HG03064 (cell line): ENCODE results near the gene CEP192.
"Not testable (repeated sequence)": the region's sequence is repeated elsewhere in the genome, so short reads cannot be mapped to it uniquely, and the experiment has no call there.

ENCODE experiments used
- ATAC-seq: cut with Tn5 transposase; IDR thresholded peaks from one replicate; pipeline ENCODE4 v1.9.1; 2021; ENCODE audit warnings: low read depth; ENCODE audit not compliant: unreplicated experiment

CEP192 gene

DNA sequence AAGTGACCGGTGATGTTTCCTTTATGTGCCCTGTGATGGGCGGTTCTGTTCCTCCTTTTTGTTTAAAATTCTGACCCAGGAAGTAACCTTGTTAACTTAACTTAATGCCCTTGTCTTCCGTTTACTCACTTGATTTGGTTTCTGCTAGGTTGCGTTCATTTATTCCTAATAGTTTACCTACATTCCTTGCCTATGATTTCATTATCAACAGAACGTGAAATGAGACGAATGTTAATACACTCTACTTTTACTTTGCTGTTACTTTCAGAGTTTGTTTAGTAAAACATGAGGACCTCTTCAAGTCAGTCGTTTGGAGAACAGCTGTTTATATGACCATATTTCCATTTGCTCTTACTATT lies 638 bp downstream of the CEP192 start:
- ATAC-seq: no peak

DNA sequence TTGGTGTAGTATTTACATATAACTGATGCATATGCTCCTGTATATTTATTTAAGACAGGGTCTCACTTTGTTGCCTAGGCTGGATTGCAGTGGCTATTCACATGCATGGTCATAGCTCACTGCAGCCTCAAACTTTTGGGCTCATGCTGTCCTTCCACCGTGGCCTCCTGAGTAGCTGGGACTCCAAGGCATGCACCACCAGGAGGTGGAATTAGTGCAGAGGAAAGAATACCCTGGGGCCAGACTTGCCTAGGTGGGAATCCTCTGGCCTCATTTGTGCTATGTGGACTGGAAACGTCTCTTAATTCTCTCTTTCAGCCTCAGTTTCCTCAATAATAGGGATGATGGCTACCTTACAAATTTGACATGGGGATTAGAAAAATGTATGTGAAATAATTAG lies 2.3 kb downstream of the CEP192 start:
- ATAC-seq: no peak

DNA sequence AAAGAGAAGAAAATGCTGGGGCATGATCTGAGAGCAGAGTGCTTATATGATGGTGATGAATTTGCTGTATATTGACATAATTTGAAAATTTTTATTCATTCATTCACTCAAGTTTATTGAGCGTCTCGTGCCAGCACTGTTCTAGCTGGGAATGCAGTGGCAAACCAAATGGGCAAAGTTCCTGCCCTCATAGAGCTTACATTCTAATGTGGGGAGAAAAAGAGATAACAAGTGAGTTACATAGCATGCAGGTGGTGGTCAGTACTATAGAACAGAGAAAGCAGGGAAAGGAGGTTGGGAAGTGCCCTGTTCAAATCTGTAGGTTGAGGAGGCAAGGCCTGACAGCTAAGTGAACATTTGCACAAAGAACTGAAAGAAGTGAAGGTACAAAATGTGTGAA lies 4.3 kb downstream of the CEP192 start:
- ATAC-seq: no peak

DNA sequence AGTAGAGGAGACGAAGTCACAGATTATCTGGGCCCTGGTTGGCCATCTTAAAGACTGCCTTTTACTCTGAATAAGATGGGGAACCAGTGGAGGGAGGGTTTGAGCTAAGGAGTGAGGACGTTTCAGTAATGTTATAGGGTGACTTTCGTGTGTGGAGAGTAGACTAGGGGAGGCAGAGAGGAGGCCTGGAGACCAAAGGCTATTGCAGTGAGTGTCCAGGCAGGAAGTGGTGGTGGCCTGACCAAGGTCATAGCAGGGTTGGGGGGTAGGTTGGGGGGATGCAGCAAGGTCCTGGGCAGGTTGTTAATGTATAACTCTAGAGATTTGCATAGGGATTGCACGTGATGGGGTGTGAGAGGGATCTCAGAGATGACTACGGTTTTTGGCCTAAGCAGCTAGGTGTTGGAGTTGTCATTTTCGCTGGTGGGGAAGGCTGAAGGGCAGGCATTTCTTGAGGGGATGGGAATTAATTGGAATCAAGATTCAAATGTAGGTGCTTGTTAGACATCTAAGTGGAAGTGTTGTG lies 4.9 kb downstream of the CEP192 start:
- no peak for ATAC-seq

DNA sequence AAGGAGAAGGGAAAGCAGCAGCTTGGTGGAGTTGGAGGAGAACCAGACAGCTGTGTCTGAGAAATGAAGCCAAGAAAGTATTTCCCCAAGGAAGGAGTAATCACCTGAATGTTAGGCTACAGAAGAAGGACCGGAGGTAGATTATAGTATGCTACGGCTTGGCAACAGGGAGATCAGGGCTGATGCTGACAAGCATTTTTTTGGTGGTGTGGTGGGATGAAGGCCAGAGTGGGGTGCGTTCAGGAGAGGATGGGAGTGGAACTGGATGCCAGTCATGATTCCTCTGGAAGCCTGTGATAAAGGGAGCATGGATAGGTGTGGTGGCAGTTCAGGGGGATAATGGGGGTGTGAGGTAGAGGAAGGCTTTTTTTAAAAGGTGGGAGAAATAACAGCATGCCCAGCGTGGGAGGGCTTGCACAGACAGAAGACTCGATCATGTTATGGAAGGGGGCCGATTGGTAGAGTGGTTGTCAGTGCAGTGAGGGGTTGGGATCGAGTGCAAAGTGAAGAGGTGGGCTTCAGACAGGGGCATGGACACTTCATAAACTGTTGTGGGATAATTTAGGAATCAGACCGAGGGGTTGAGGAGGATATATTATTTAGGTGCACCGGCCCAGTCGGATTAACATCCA lies 5.6 kb downstream of the CEP192 start:
- ATAC-seq: no peak

DNA sequence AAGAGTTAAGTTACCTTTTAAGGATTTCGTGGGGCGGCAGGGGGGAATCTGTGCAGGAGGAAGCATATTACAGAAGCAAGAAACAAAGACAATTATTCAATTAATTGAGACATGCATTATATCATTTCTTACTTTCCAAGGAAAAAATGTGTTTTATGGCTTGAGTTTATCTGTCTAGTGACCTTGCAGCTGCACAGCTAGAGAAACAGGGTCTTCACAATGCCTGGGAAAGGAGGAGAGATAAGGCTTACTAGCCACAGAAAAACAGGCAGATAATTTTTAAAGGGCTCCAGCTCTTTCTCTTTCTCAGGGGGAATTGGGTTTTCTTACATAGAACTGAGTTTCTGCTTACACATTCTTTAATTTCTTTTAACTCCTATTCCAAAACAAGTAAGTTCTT lies 6.2 kb downstream of the CEP192 start:
- ATAC-seq: not testable (repeated sequence)

DNA sequence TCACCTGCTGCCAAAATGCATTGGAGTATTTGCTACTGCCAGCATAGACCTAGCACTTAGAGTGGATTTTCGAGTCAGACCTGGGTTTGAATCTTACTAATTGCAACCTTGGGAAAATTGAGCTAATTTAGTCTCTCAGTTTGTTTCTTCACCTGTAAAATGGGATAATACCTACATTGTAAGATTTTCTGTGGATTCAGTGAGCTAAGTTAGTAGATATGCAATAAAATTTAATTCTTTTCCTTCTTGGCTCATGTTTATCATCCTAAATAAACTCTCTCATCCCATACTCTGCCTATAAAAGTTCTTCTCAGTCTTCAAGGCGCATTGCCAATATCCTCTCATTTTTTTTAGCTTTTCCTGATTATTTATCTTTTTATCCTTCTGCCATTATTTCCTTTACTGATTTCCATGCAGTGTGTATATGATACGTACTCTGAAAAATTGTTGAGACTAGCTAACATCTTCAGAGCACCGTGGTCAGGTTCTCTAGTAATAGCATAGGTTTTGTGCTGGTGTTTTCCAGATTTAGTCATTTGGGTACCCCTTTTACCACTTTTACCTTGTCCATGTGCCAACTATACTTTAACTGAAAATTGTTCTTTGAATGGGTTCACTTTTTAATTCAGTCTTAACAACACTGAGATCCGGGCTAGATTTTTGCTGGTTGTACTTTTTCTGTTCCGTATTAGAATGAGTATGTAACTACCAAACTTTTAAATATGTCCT lies 7.3 kb downstream of the CEP192 start:
- ATAC-seq: peak; percentile 77

DNA sequence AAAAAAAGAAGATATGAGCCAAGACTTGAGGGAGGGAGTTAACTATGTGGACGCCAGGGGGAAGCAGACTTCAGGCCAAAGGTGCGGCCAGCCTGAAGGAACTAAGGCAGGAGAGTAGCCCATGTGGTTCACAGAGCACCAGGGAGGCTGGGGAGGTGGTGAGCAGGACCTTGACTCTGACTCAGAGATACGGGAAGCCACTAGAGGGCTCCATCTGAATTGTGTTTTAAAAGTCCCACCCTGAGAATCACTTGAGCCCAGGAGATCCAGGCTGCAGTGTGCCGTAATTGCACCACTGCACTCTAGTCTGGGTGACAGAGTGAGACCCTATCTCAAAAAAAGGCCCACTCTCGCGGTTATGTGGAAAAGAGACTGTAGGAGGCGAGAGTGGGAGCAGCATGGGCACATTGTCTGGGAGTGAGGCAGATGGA lies 12.3 kb downstream of the CEP192 start:
- no peak for ATAC-seq

DNA sequence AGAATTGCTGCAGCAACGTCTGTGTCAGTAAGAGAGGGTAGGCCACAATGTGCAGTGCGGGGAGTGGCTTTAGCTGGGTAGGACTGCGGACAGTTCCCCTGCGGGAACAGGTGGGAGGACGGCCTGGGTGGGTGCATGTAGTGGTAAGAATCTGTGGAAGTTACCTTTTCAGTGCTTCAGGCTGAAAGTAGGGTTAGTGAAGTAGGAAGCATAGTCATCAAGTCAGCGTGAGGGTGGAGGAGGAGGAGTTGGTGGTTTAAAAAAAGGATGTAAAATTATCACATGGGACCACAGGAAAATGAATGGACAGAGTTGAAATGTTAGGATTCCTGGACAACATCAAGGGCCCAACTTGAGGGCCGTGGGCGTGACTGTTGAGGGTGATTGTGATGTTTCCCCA lies 13.2 kb downstream of the CEP192 start:
- ATAC-seq: no peak

DNA sequence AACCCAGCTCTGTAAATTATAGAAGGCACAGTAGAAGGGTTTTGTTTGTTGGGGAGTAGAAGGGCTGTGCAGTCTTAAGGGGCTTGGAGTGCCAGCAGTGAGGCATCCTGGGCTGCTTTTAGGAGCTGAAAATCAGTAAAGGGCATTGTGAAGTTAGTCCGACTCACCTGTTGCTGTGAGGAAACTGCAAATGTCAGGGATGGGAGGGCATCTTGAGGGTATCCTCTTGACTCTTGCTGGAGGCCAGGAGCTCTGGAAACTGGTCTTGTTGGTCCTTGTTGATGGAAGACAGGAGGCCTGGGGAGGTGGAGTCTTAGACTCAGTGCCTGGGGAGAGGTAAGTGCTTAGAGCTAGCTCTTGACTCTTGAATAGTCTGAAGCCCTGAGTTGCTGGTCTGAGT lies 14.1 kb downstream of the CEP192 start:
- no peak for ATAC-seq

DNA sequence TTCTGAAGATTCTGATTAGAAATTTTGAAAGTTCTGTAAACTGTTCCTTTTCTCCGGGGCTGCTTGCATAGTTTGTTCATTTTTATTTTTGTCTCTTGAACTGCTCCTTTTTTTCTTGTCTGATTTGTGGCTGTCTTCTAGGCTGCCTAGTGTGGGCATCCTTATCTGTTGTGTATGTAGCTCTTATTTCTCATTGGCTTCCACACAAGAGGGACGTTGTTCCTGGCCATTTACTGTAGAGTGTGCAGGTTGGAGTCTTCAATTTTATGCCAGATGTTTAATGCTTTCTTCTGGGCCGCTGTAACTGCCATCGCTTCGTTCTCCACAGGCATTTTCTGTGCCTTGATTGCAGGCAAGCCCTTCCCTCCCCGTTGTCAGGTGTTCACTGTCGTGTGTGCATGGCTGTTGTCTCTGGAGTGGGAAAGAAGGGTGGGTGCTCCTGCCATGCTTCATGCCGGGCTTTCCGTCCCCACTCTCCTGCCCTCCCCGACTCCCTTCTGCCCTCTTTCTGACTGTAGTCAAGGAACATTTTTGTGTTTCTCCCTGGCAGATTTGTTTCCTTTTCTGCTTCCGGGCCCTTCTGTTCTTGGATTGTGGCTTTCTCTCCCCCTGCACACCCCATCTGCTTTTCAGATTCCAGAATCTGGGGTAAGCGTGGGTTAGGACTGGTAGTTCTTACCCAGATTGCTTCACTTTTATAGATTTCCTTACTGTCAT lies 15.5 kb downstream of the CEP192 start:
- no peak for ATAC-seq

DNA sequence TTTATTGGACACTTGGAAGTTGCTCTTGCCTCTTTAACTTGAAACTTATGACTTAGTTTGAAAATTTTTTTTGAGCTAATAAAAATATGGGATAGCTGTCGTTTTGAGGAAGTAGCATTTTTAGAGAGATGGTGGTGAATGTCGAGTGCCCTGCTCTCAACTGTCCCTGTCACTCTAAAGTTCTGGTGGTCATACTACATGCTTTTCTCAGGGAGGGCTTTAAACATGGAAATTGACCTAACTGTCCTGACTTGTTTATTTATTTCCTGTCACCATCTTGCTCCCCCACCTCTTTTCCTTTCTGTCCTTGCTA lies 16.0 kb downstream of the CEP192 start:
- ATAC-seq: no peak

DNA sequence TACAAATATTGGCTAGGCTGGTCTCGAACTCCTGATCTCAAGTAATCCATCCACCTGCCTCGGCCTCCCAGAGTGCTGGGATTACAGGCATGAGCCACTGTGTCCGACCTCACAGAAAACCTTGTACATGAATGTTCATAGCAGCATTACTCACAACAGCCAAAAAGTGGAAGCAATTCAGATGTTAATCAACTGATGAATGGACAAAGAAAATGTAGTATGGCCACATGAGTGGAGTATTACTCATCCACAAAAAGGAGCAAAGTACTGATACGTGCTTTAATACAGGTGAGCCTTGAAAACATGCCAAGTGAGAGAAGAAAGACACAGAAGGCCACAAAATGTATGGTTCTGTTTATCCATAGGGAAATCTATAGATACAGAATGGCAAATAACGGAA lies 20.6 kb downstream of the CEP192 start:
- no peak for ATAC-seq

DNA sequence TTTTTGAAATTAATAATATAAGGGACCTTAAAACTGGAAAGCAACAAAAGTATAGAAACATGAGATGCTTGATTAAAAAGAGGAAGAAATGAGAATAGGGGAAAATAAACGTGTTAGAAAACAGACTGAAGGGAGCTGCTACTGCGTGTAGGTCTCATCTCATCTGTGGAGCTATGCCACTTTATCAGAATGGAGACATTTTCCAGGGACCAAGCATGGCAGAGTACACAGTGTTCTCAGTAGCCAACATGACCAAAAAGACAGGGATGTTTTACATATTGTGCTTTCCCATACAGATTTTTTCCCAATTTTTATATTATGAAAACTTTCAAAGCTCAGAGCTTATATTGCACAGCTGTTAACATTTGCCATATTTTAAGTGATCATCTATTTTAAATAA lies 23.1 kb downstream of the CEP192 start:
- ATAC-seq: no peak

DNA sequence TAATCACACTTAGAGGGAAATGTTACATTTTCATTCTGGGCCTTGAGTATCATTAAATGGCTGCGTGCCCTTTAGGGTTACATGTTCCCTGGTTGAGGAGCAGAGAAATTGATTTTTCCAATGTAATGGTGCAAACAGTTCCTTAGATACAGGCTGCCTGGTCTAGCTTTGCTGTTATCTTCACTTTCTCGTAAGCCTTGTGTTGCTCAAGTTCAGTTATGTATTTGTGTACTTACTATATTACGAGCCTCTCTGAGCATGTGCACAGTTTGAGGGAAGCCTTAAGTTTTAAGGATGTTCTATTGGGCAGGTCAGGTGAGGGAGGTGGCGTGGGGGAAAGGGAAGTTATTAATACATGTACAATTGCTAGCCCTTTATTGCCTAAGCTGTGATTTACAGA lies 23.7 kb downstream of the CEP192 start:
- no peak for ATAC-seq

DNA sequence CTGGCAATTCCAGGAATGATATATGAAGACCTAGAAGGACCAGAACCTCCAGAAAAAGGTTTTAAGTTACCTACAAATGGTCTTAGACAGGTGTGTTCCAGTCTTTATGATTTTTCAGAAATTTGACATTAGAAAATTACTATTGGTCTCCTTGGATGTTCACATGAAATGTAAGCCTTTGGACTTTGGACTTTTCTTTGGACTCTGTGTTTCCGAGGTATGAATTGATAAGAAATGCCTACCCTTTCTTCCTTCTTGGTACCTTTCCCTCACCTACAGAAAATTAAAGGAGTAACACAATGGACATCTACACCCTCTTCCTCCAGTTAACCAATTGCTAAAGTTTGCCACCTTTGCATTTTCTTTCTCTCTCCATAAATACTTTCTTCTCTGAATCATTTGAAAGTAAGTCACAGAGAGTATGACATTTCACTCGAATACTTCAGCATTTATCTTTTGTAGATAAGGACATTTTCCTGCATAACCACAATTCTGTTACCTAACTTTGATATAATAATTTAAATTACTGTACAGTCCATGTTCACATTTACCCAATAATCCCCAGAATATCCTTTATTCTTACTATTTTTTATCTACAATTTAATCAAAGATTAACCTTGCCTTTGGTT lies 26.2 kb downstream of the CEP192 start:
- ATAC-seq: no peak

DNA sequence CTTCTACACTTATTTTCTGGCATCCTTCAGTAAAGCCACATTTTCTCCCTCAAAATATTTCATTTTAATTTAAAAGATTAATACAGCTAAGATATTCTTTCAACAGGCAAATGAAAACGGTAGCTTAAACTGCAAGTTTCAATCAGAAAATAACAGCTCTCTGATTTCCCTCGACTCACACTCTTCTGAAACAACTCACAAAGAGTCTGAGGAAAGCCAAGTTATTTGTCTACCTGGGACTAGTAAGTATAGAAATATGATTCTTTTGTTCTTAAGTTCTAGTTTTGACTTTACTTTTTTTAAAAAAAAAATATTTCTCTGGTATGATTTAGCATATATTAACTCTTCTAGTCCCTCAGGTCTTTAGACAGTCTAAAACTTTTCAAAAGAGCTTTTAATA lies 27.2 kb downstream of the CEP192 start:
- ATAC-seq: no peak

DNA sequence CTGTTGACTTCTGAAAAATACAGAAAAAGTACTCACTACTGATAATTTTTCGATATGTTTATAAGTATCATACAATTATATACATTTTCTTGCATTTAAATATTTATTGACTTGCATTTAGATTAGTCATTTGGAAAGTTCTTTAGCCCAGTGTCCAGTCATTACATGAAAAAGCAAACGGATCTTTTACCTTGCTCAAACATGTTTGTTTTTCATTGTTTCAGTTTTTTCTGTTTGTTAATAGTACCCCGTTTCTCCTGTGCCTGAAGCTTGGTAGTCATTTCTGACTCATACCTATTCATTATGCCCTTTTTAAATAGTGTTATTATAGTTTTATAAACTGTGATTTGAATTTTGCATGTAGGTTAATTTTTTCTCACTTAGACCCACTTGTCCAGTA lies 28.1 kb downstream of the CEP192 start:
- ATAC-seq: no peak

DNA sequence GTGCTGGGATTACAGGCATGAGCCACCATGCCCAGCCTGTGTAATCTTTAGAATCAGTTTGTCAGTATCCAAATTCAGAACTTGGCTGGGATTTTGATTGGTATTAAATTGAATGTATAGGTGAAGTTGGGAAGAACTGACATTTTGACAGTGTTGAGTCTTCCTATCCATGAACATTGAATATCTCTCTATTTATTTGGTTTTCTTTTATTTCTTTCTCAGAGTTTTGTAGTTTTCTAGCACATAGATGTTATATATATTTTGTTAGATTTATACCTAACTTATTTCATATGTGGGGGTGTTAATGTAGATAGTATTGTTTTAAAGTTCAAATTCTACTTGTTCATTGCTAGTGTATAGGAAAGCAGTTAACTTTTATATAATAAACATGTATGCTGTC lies 31.5 kb downstream of the CEP192 start:
- ATAC-seq: no peak

DNA sequence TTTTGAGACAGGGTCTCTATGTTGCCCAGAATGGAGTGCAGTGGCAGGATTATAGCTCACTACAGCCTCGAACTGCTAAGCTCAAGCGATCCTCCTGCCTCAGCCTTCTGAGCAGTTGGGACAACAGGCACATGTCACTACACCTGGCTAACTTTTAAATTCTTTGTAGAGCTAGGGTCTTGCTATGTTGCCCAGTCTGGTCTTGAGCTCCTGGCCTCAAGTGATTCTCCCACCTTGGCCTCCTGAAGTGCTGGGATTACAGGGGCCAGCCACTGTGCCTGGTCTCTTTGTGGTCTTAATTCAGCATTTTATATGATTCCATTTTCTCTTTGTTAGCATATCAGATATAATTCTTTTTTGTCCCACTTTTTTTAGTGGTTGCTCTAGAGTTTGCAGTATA lies 34.1 kb downstream of the CEP192 start:
- ATAC-seq: no peak

DNA sequence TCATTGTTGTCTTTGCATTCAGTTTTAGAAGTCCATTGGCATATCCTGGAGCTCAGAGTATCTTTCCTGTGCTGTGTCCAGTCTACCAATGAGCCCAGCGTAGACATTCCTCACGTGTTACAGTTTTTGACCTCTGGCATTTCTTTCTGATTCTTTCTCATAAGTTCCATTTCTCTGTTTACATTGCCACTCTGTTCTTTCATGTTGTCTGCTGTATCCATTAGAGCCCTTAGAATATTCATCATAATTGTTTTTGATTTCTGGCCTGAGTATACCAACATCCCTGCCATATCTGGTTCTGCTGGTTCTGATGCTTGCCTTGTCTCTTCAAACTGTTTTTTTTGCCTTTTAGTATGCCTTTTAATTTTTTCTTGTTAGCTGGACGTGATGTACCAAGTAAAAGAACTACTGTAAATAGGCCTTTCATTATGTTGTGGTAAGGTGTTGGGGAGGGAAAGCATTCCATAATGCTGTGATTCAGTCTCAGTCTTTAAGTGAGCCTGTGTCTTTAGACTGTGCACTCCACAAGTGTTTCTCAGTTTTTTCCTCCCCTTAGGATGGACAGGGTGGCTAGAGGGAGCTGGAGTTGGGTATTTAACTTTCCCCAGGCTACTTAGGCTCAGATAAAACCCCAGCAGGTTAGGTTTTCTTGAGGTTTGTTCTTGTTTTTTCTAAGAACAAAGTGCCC lies 35.6 kb downstream of the CEP192 start:
- no peak for ATAC-seq
